ENCODE results near the gene RPS21.

Gene RPS21

DNA sequence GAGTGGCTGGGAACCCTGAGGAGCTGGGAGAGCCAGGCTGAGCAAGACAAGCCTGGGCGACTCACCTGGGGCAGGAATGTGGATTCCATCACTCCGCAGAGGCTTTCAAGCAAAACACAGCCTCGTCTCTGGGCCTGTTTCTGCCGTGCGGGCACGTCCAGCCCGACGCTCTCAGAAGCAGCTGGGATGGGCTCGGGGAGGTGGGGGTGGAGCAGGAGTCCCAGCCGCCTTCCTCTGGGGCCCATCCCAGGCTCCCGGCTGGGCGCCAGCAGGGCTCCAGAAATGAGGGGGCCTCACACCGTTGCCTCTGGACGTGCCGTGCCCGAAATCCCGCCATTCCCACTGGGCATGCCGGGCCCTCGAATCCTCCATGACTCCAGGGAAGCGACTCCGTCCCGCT lies 8.7 kb upstream of the RPS21 start:
- DNase-seq (ENCODE audit: low read depth) = no peak
- TF ChIP-seq, protein P1, sequence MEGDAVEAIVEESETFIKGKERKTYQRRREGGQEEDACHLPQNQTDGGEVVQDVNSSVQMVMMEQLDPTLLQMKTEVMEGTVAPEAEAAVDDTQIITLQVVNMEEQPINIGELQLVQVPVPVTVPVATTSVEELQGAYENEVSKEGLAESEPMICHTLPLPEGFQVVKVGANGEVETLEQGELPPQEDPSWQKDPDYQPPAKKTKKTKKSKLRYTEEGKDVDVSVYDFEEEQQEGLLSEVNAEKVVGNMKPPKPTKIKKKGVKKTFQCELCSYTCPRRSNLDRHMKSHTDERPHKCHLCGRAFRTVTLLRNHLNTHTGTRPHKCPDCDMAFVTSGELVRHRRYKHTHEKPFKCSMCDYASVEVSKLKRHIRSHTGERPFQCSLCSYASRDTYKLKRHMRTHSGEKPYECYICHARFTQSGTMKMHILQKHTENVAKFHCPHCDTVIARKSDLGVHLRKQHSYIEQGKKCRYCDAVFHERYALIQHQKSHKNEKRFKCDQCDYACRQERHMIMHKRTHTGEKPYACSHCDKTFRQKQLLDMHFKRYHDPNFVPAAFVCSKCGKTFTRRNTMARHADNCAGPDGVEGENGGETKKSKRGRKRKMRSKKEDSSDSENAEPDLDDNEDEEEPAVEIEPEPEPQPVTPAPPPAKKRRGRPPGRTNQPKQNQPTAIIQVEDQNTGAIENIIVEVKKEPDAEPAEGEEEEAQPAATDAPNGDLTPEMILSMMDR (IDR thresholded peaks at IDR 0.05; ENCODE audit: low read depth, low read length, missing control alignments) = no peak
- in situ Hi-C loops (cut with HindIII; ENCODE audit: low sequenced_read_pairs) = loop anchor here (25.0 kb wide), 1 partner anchor 91 kb away; no protein-coding TSS in a partner anchor
- H3K4me3 ChIP-seq (ENCODE audit: low read depth, low read length) = no peak overlapping the region

- TF ChIP-seq, protein P1 (IDR thresholded peaks at IDR 0.05; ENCODE audit: low read depth, low read length, missing control alignments) = no peak
- H3K4me3 ChIP-seq (ENCODE audit: low read depth, low read length) = no peak overlapping the region
- DNase-seq (ENCODE audit: low read depth) = no peak
- in situ Hi-C loops (cut with HindIII; ENCODE audit: low sequenced_read_pairs) = loop anchor here (25.0 kb wide), 1 partner anchor 94 kb away; no protein-coding TSS in a partner anchor
Observed at GRCh38 chr20:62381202-62381797, 5.6 kb upstream of the RPS21 start.

DNA sequence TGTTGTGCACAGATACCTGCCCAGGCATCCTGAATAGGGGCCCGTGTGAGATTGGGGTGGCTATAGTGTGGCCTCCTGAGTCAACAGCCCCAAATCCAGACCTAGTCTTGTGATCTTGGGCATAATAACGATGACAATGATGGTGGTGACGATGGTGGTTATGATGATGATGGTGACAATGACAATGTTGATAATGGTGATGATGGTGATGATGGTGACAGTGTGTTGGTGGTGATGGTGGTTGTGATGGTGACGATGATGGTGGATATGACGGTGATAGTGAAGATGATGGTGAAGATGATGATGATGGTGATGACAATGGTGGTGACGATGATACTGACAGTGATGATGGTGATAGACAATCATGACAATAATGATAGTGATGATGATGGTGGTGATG lies 5.1 kb upstream of the RPS21 start:
- TF ChIP-seq, protein P1 (IDR thresholded peaks at IDR 0.05; ENCODE audit: low read depth, low read length, missing control alignments) = no peak
- H3K4me3 ChIP-seq (ENCODE audit: low read depth, low read length) = no peak overlapping the region
- in situ Hi-C loops (cut with HindIII; ENCODE audit: low sequenced_read_pairs) = loop anchor here (25.0 kb wide), 1 partner anchor 95 kb away; no protein-coding TSS in a partner anchor
- DNase-seq (ENCODE audit: low read depth) = no peak

GRCh38 chr20:62382306-62383198 lies 4.4 kb upstream of the RPS21 start:
- in situ Hi-C loops (cut with HindIII; ENCODE audit: low sequenced_read_pairs) = loop anchor here (25.0 kb wide), 1 partner anchor 95 kb away; no protein-coding TSS in a partner anchor
- no peak overlapping the region for H3K4me3 ChIP-seq (ENCODE audit: low read depth, low read length)
- TF ChIP-seq, protein P1 (IDR thresholded peaks at IDR 0.05; ENCODE audit: low read depth, low read length, missing control alignments) = peak; percentile 98
- DNase-seq (ENCODE audit: low read depth) = peak; percentile 39

GRCh38 chr20:62387219-62387913 lies 463 bp downstream of the RPS21 start:
- DNase-seq (ENCODE audit: low read depth) = no peak
- in situ Hi-C loops (cut with HindIII; ENCODE audit: low sequenced_read_pairs) = loop anchor here (25.0 kb wide), 1 partner anchor 100 kb away; no protein-coding TSS in a partner anchor
- TF ChIP-seq, protein P1 (IDR thresholded peaks at IDR 0.05; ENCODE audit: low read depth, low read length, missing control alignments) = no peak
- peak overlapping the region; percentile 80 for H3K4me3 ChIP-seq (ENCODE audit: low read depth, low read length)
